ENCODE measurements around the gene UBE2Z. TPM values are rescaled to one million over a fixed set of nuclear protein-coding genes. Genes with fewer than 3 reads are reported as not detected.

UBE2Z gene
- total and polyA plus RNA-seq, 2 of the 13 experiments (the other 11 are each of a cell fraction or from before 2014, with no cell fraction given): 63.2 to 122 TPM

GRCh38 chr17:48944515-48945260 lies 36.5 kb downstream of the UBE2Z start, which contains the start of gene SNF8 (continued):
- TF ChIP-seq TBX2 (CRISPR knock-in tag; IDR thresholded peaks at IDR 0.05; ENCODE audit: borderline replicate concordance): peak; percentile 85
- peak; percentile 85; the same call in 1 of the 2 replicates for TF ChIP-seq TSC22D2 (CRISPR knock-in tag; IDR thresholded peaks at IDR 0.05; ENCODE audit: borderline replicate concordance)
- no peak for TF ChIP-seq SRSF9 (IDR thresholded peaks at IDR 0.05; ENCODE audit: borderline replicate concordance, insufficient read depth, low read depth, low read length, poor library complexity, severe bottlenecking)
- no peak for TF ChIP-seq GTF2F1 (IDR thresholded peaks at IDR 0.05; ENCODE audit: low read length)
- TF ChIP-seq FOXP4 (CRISPR knock-in tag; IDR thresholded peaks at IDR 0.05): peak; percentile 53; the same call in 1 of the 2 replicates
- TF ChIP-seq POLR2A (IDR thresholded peaks at IDR 0.05; ENCODE audit: insufficient read depth in 1 of 2, low read depth in 2 of 2, low read length in 2 of 2): peak; percentile 91 to 92
- TF ChIP-seq TEAD3 (CRISPR knock-in tag; optimal IDR thresholded peaks at IDR 0.05; ENCODE audit: borderline replicate concordance): peak; percentile 49
- no peak for TF ChIP-seq SP140L (CRISPR knock-in tag; IDR thresholded peaks at IDR 0.05; ENCODE audit: borderline replicate concordance)
- TF ChIP-seq ATRX (CRISPR knock-in tag; IDR thresholded peaks at IDR 0.05; ENCODE audit: borderline replicate concordance): no peak
- TF ChIP-seq CEBPZ (IDR thresholded peaks at IDR 0.05; ENCODE audit: low read length): no peak
- TF ChIP-seq ELF4 (CRISPR knock-in tag; IDR thresholded peaks at IDR 0.05; ENCODE audit: borderline replicate concordance): peak; percentile 91
- peak; percentile 76; the same call in 1 of the 2 replicates for TF ChIP-seq ZFYVE20 (CRISPR knock-in tag; IDR thresholded peaks at IDR 0.05; ENCODE audit: borderline replicate concordance, low read depth)
- TF ChIP-seq AHDC1 (CRISPR knock-in tag; IDR thresholded peaks at IDR 0.05; ENCODE audit: borderline replicate concordance): peak; percentile 61; the same call in 1 of the 2 replicates
- peak; percentile 96 for TF ChIP-seq RFXAP (CRISPR knock-in tag; IDR thresholded peaks at IDR 0.05; ENCODE audit: borderline replicate concordance)
- TF ChIP-seq ATF1 (CRISPR knock-in tag; IDR thresholded peaks at IDR 0.05): peak; percentile 95
- TF ChIP-seq ZC3H4 (CRISPR knock-in tag; IDR thresholded peaks at IDR 0.05; ENCODE audit: borderline replicate concordance): peak; percentile 74; the same call in 1 of the 2 replicates
- TF ChIP-seq ZBTB1 (CRISPR knock-in tag; IDR thresholded peaks at IDR 0.05; ENCODE audit: borderline replicate concordance): 0 out of 2 replicates have a peak, but pooled peaks have one; percentile 27
- TF ChIP-seq PCBP1 (IDR thresholded peaks at IDR 0.05; ENCODE audit: borderline replicate concordance, low read depth, low read length): 0 out of 2 replicates have a peak, but pooled peaks have one; percentile 80

All from HepG2 (cell line).